Motor neuron (in vitro differentiated cells): Measurements from ENCODE around the gene ARF1. TPM values are rescaled to one million over a fixed set of nuclear protein-coding genes. Genes with fewer than 3 reads are reported as not detected.
A peak's percentile ranks its signal among the peaks of the same experiment; 100 is the strongest.

Source experiments
- ATAC-seq, 8 experiments: fragments of 200-7000 bp; cut with Tn5 transposase; replicated peaks in 6 of 8; 2 replicates each; pipeline ENCODE4 v1.8.0; 2021; ENCODE audit warnings: mild to moderate bottlenecking in 8 of 8, moderate library complexity in 8 of 8
- H3K27ac ChIP-seq, 2 donors: fragments of 250-450 bp; sonication (Bioruptor Pico); 2 replicates each; pipeline ENCODE4 v1.9.0; 2021; ENCODE audit warnings: antibody characterized with exemption in 2 of 2, mild to moderate bottlenecking in 2 of 2, moderate library complexity in 1 of 2
- H3K4me1 ChIP-seq, 2 donors: fragments of 250-450 bp; sonication (Bioruptor Pico); replicated peaks in 1 of 2; 2 replicates each; pipeline ENCODE4 v1.6.1; 2021; ENCODE audit warnings: antibody characterized with exemption in 2 of 2, mild to moderate bottlenecking in 2 of 2, moderate library complexity in 1 of 2
- H3K4me3 ChIP-seq, 5 donors: fragments of 250-450 bp; sonication (Bioruptor Pico); 2 replicates each; pipeline ENCODE4 v1.9.0; 2021; ENCODE audit warnings: antibody characterized with exemption in 5 of 5, mild to moderate bottlenecking in 5 of 5, moderate library complexity in 4 of 5
- WGBS, 10 experiments: fragments of 450-650 bp; shearing (Covaris generic); methylation state at CpG; one replicate each; pipeline ENCODE4 v1.0.0; 2022; 5-methylcytosine and 5-hydroxymethylcytosine counted together
- in situ Hi-C, 9 experiments: fragments of 400-800 bp; cut with MboI; loops; one replicate each; pipeline ENCODE4 v1.15.0; 2021; ENCODE audit warnings: low sequenced_read_pairs in 9 of 9, low pct_unique_long_range_greater_than_20kb in 2 of 9; ENCODE audit not compliant: unreplicated experiment in 9 of 9
- total RNA-seq, 8 experiments: library from RNA; unstranded; fragments of 300-600 nt; gene quantifications; 2 replicates each; pipeline versions ENCODE4 v1.2.3 to v1.2.4, GENCODE V29; 2022

ARF1 gene
- total RNA-seq, 8 experiments from 2014 or later = 255 to 597 (median 339) TPM

GRCh38 chr1:228066891-228067654, 15.4 kb upstream of the ARF1 start:
- no peak overlapping the region for H3K27ac ChIP-seq
- 0 to 67% (median 37%) methylated on average over 1 to 7 of the region's 10 CpGs; no CpG with 5 or more reads in 2 of the 10 experiments for WGBS, 10 experiments
- no peaks in the 10 kb centered on the region for H3K4me1 ChIP-seq
- ATAC-seq = no peak
- in situ Hi-C loops = no loop called here
- no peak overlapping the region for H3K4me3 ChIP-seq

- Histone ChIP-seq H3K4me1 (no peaks in the 10 kb centered on the region), H3K27ac (no peak overlapping the region), H3K4me3 (no peak overlapping the region)
- ATAC-seq = no peak
- WGBS, 10 experiments = no CpG with 5 or more reads among the region's 7 CpGs
- in situ Hi-C loops = no loop called here
Observed at GRCh38 chr1:228068359-228068758, 14.1 kb upstream of the ARF1 start.

GRCh38 chr1:228070173-228070572, 12.3 kb upstream of the ARF1 start:
- Histone ChIP-seq H3K27ac (no peak overlapping the region), H3K4me3 (no peak overlapping the region), H3K4me1 (peaks cover 0 to 3% of the 10 kb centered on the region in 2 donors)
- in situ Hi-C loops = no loop called here
- no CpG with 5 or more reads among the region's 2 CpGs for WGBS, 10 experiments
- ATAC-seq = no peak

- Histone ChIP-seq H3K4me3 (no peak overlapping the region), H3K27ac (no peak overlapping the region), H3K4me1 (peaks cover 0 to 7% of the 10 kb centered on the region in 2 donors)
- WGBS, 10 experiments = 40 to 100% (median 51%) methylated on average over 1 to 2 of the region's 3 CpGs; no CpG with 5 or more reads in 6 of the 10 experiments
- in situ Hi-C loops = no loop called here
- ATAC-seq = no peak
Observed at GRCh38 chr1:228070851-228071250, 11.7 kb upstream of the ARF1 start.

GRCh38 chr1:228071839-228072657, 10.5 kb upstream of the ARF1 start:
- ATAC-seq = peak in 2 of 8 experiments; percentile 5 to 7
- Histone ChIP-seq H3K27ac (no peak overlapping the region), H3K4me1 (peaks cover 0 to 7% of the 10 kb centered on the region in 2 donors), H3K4me3 (no peak overlapping the region)
- in situ Hi-C loops = no loop called here
- 0 to 90% (median 74%) methylated on average over 1 to 5 of the region's 7 CpGs; no CpG with 5 or more reads in 2 of the 10 experiments for WGBS, 10 experiments

- ATAC-seq = no peak
- 18 to 90% (median 60%) methylated on average over 1 to 3 of the region's 5 CpGs; no CpG with 5 or more reads in 6 of the 10 experiments for WGBS, 10 experiments
- in situ Hi-C loops = no loop called here
- Histone ChIP-seq H3K4me1 (peaks cover 0 to 7% of the 10 kb centered on the region in 2 donors), H3K27ac (no peak overlapping the region), H3K4me3 (no peak overlapping the region)
Observed at GRCh38 chr1:228072658-228073043, 9.9 kb upstream of the ARF1 start.

- Histone ChIP-seq H3K27ac (no peak overlapping the region), H3K4me3 (no peak overlapping the region), H3K4me1 (peaks cover 0 to 7% of the 10 kb centered on the region in 2 donors)
- in situ Hi-C loops = no loop called here
- 67 to 77% (median 69%) methylated on average over 3 to 8 of the region's 23 CpGs; no CpG with 5 or more reads in 7 of the 10 experiments for whole genome bisulfite sequencing, 10 experiments
- peak in 1 of 8 experiments; percentile 5 for ATAC-seq
Observed at GRCh38 chr1:228073061-228073856, 9.2 kb upstream of the ARF1 start.

GRCh38 chr1:228073857-228074545, 8.5 kb upstream of the ARF1 start:
- ATAC-seq = peak; percentile 47 to 68 (median 64)
- no peak overlapping the region for H3K4me3 ChIP-seq
- in situ Hi-C loops = no loop called here
- 4 to 81% (median 58%) methylated on average over 2 to 9 of the region's 16 CpGs; no CpG with 5 or more reads in 3 of the 10 experiments for WGBS, 10 experiments
- peaks cover 0 to 7% of the 10 kb centered on the region in 2 donors for H3K4me1 ChIP-seq
- no peak overlapping the region for H3K27ac ChIP-seq

GRCh38 chr1:228074954-228075730, 7.4 kb upstream of the ARF1 start:
- Histone ChIP-seq H3K27ac (no peak overlapping the region), H3K4me1 (peaks cover 0 to 7% of the 10 kb centered on the region in 2 donors), H3K4me3 (no peak overlapping the region)
- WGBS, 10 experiments = 28 to 74% (median 40%) methylated on average over 2 to 14 of the region's 18 CpGs; no CpG with 5 or more reads in 4 of the 10 experiments
- in situ Hi-C loops = no loop called here
- ATAC-seq = peak in 7 of 8 experiments; percentile 21 to 54 (median 39)

- in situ Hi-C loops = no loop called here
- Histone ChIP-seq H3K4me3 (no peak overlapping the region), H3K27ac (no peak overlapping the region), H3K4me1 (peaks cover 0 to 7% of the 10 kb centered on the region in 2 donors)
- no peak for ATAC-seq
- WGBS, 10 experiments = 58 to 89% (median 85%) methylated on average over 3 to 9 of the region's 9 CpGs; no CpG with 5 or more reads in 7 of the 10 experiments
Observed at GRCh38 chr1:228075801-228076271, 6.7 kb upstream of the ARF1 start.

GRCh38 chr1:228076796-228077430, 5.6 kb upstream of the ARF1 start:
- H3K4me3 ChIP-seq = no peak overlapping the region
- H3K4me1 ChIP-seq = peaks cover 6 to 13% of the 10 kb centered on the region in 2 donors
- ATAC-seq = no peak
- 28 to 96% (median 80%) methylated on average over 1 to 6 of the region's 9 CpGs; no CpG with 5 or more reads in 3 of the 10 experiments for WGBS, 10 experiments
- in situ Hi-C loops = no loop called here
- no peak overlapping the region for H3K27ac ChIP-seq
